NCI-H69 (cell line): Measurements from ENCODE around the gene INPP4B.

Experiments used
- DNase-seq: peaks from one replicate; lab custom pipeline; 2025; lab: John Stamatoyannopoulos, UW

INPP4B gene

DNA sequence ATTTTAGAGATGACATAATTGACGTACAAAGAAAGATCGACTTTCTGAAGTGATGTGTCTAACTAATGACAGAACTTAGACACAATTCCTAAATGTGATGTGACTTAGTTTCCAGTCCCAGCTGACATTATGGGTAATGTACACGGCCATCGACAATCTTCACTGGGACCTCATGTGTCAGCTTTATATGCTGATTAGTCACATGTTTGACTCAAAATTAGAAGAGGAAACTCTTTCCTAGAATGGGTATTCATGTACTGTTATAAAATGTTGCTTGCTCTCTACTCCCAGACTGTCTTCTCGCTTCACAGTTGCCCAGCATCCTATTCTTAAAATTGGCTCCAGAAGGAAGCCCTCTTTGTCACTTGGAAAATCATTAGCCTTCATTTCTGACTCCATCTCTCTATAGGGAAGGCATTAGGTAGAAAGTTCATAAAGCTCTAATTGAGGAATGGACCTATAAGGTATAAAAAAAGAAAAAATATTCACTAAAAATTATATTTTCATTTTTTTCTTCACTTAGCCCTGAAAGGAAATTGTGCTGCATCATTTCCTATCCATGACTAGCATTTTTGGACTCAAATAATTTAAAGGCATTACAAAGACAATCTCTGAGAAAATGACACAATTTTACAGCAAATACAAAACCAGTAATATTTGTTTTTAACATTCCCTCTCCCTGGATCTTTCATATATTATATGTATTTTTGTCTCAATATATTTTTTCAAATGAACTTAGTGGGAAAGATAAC, 554.6 kb downstream of the INPP4B start:
- DNase-seq: no peak

GRCh38 chr4:142287371-142287770, 558.7 kb downstream of the INPP4B start:
- no peak for DNase-seq

GRCh38 chr4:142285222-142285583, 560.9 kb downstream of the INPP4B start:
- no peak for DNase-seq

- DNase-seq: no peak
These were observed 561.5 kb downstream of the INPP4B start for GRCh38 chr4:142284402-142285221.

GRCh38 chr4:142282870-142283431, 563.1 kb downstream of the INPP4B start:
- DNase-seq: no peak

DNA sequence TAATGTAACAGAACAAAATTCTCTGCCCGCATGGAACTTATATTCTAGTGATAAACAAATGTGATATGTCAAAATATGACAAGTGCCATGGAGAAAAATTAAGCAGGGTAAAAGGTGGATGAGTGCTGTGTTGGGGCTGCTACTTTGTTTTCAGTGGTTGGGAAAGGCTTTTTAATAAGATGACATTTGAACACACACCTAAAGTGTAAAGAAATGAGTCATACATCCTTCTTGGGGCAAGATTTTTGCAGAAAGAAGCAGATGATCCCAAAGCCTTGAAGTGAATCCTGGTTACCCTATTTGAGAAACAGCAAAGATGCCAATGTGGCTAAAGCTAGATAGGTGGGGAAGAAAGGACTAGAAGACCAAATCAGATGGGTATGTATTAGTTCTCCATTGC, 564.1 kb downstream of the INPP4B start:
- no peak for DNase-seq

DNA sequence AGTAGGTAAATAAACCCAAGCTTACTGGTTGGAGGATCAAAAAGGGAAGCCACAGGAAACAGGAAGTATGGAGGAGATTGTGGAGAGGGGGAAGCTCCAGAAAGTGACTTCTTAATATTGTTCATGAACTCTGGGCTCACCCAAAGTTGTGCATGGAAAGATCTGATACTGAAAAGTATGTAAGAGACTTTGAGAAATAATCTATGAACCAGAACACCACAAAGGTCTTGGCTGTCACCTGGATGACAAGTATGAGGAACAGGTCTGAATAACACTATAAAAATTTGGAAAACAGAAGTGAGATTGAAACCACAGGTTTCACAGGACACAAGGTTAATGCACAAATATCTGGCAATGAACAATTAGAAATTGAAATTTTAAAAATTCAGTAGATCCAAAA, 567.4 kb downstream of the INPP4B start:
- DNase-seq: no peak

DNA sequence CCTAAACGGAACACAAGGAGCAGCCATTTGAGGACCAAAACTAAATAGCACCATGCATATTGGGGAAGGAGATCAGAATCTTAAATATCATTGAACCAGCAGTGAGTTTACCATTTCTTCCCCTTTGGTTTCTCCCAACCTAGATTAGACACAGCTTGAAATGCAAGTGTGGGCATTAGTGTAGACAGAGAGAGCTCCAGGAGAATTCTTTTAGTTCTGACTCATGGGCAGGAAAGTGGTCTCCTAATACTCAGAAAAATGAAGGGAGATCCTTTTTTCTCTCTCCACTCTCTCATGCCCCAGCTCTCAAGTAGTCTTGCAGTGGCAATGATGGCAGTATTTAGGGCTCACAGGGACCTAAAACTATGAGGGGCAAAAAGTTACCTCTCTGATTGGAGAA, 567.9 kb downstream of the INPP4B start:
- no peak for DNase-seq

DNA sequence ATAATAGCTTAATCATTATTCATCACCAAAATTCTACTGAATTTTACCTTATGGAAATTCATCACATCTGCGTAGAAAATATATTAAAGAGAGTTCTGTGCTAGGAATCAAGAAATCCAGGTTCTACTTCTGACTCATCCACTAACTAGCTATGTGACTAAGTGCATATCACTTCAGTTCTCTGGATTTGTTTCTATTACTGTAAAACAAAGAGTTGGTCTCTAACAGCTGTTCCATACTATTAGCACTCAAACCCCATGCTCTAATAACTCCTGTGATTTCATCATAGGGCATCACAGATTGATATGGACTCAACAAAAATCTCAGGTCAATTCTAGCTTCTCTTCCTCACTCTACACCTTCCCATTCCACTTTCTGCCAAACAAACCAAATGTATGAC, 572.0 kb downstream of the INPP4B start:
- DNase-seq: no peak

- no peak for DNase-seq
These were observed 573.6 kb downstream of the INPP4B start for GRCh38 chr4:142272452-142272851.

DNA sequence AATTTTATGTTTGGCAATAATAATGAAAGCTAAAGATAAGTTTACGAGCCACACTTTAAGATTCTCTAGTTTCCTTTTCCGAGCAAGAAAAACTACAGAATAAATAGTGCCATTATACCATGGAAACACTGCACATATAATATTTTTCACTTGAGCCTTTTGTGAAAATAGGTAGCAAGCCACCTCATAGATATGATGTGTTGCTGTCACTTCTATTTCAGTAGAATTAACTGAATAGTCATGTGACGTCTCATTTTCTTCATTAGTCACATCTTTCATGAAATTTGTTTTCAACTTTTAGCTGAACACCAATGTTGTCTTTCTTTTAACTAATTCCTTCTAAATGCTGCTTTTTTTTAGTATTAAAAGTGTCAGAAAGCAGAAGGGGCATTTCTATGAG, 574.3 kb downstream of the INPP4B start:
- DNase-seq: no peak

GRCh38 chr4:142267101-142267500, 579.0 kb downstream of the INPP4B start:
- no peak for DNase-seq

DNA sequence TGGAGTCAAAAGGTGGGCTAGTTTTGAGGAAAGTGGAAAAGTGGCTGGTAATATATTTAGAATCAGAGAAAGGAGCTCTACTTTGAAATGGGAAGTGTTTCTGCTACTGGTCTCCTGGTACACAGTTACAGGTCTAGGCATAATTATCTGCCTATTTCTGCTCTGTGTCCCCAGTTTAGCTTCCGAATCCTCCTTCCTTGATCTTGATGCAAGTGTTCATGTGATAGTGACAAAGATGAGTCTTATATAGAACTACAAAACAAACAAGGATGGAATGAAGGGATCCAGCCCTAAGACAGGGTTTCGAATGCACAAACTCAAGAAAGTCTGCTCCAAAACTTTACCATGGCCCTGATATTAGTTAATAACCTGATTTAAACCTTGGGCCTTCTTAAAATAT, 580.2 kb downstream of the INPP4B start:
- DNase-seq: no peak

- no peak for DNase-seq
These were observed 580.6 kb downstream of the INPP4B start for GRCh38 chr4:142265536-142265935.

- DNase-seq: no peak
These were observed 581.1 kb downstream of the INPP4B start for GRCh38 chr4:142264961-142265360.

DNA sequence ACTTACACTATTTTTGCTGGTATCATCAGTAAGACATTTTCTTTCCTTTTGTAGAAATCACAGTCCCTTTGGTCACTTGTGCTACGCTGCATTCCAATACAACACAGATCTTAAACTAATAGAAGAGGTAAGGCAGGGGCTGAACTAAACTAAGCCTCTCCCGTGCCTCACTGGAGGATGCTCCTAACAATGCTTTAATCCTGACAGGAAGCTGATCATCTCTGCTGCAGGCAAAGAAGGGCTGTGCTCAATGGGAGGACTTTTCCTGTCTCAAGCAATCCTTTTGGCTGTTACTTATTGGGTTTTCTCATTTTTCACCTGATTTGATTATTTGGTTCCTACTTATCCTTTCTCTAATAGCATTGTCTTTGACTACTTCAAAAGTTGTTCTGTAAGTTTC, 583.1 kb downstream of the INPP4B start:
- no peak for DNase-seq

DNA sequence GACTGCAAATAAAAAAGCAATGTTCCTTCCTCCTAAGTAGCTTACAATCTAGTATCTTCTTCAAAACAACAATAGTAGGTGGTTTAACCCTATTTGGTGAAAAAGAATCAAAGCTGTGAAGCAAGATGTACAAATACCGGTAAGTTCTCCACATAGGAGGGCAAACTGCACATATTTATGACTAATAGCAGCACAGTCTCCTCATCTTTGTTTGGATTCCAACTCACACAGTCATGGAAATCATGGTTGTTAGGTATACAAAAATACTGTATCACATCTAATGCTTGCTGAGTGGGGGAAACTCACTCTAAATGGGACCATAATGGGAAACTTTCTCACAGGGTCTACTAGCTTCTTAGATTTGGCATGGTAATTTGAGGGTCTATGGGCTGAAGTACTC, 597.2 kb downstream of the INPP4B start:
- no peak for DNase-seq

GRCh38 chr4:142243255-142243654, 602.8 kb downstream of the INPP4B start:
- no peak for DNase-seq

GRCh38 chr4:142242156-142242555, 603.9 kb downstream of the INPP4B start:
- no peak for DNase-seq

GRCh38 chr4:142238589-142238988, 607.5 kb downstream of the INPP4B start:
- no peak for DNase-seq

GRCh38 chr4:142236268-142236667, 609.8 kb downstream of the INPP4B start:
- no peak for DNase-seq

DNA sequence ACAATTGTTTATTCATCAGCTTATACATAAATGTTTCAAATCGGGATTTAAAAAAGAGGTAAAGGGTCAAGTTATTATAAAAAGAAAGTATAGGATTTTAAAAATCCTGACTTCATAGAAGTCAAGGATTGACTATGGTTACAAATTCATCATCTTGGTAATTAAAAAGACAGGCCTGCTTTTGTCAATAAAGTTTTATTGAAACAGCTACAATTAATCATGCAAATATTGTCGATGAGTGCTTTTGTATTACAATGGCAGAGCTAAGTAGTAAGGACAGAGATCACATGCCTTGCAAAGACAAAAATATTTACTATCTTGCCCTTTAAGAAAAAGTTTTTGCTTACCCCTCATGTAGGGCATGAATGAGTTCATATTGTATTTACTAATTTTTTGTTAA, 614.3 kb downstream of the INPP4B start:
- DNase-seq: no peak

DNA sequence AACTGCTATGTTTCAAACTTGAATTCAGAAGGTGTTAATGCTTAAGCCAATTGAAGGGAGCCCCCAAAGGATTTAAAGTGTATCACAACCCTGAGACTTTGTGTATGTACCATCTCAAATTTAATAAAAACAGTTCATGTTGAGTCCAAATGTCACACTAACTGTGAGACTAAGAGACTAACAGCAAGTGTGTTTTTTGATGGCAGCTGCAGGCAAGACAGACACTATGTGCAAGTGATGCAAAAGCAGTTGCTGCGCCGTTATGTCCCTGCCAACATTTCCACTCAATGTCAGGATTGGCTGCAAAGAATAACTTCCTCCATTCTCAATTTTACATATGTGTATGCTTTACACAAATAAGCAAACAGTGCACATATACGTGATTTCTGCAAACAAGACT, 615.1 kb downstream of the INPP4B start:
- no peak for DNase-seq
